ENCODE data around the gene PGAM5.
A peak's percentile ranks its signal among the peaks of the same experiment; 100 is the strongest.

The PGAM5 gene

DNA sequence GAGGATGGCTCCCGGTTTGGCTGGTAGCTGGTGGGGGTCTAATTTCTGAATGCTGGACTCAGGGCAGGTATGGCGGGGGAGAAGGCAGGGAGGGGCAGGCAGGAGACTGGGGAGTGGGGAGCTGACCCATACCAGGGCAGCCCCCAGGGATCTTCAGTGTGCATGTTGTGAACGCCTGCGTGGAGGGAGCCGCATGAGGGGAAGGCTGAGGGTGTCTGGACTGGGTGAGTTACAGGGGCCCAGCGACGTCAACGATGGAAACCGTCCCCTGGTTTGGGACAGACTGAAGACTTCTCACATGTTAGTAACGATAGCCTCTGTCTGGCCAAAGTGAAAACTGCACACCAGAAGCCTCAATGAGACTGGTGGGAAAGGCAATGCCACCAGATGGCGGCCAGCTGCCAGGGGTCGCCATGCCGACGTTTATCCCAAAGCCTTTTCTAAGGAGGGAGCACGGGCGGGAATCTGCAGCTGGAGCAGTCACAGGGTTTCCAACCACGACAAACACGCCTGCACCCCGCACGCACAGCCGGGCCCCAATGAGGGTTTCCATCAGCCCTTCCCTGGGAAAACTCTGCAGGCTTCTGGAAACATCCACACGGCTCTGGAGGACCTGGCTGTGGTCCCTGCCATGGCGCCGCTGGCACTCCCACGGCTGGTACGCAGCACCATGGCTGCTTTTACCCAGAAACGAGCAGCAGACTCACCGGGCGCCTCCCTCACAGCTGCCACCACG is 14.0 kb downstream of the PGAM5 start:
- H3K36me3 Mint-ChIP-seq (ENCODE audit: low read depth), result peaks cover 77% of the 10 kb centered on the region
- no peak overlapping the region for H3K4me3 Mint-ChIP-seq
- no peak overlapping the region for H3K27ac Mint-ChIP-seq
- peaks cover 7% of the 10 kb centered on the region for H3K4me1 Mint-ChIP-seq (ENCODE audit: low read depth)
- no peaks in the 10 kb centered on the region for H3K27me3 Mint-ChIP-seq
- no peaks in the 10 kb centered on the region for H3K9me3 Mint-ChIP-seq

DNA sequence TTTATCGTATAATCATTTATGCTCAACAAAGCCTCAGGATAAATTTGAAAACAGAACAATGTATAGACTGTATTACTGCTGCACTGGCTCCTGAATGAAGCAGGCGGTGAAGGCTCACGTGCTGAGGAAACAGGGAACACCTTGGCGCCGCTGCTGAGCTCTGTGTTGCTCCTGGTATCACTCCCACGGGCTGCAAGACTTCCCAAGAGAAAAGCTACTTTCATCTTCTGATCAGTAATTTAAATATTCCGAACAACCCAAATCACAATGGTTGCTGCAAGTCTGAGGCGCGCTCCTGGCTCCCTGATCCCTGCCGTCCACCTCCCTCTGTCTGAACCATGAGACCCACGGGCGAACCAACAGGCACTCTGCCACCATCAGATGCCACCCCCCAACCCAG is 15.7 kb downstream of the PGAM5 start:
- Mint-ChIP-seq H3K9me3 (no peaks in the 10 kb centered on the region), H3K27me3 (no peaks in the 10 kb centered on the region), H3K27ac (peak overlapping the region; percentile 16), H3K4me1 (ENCODE audit: low read depth) (peaks cover 9% of the 10 kb centered on the region), H3K36me3 (ENCODE audit: low read depth) (peaks cover 82% of the 10 kb centered on the region), H3K4me3 (no peak overlapping the region)

DNA sequence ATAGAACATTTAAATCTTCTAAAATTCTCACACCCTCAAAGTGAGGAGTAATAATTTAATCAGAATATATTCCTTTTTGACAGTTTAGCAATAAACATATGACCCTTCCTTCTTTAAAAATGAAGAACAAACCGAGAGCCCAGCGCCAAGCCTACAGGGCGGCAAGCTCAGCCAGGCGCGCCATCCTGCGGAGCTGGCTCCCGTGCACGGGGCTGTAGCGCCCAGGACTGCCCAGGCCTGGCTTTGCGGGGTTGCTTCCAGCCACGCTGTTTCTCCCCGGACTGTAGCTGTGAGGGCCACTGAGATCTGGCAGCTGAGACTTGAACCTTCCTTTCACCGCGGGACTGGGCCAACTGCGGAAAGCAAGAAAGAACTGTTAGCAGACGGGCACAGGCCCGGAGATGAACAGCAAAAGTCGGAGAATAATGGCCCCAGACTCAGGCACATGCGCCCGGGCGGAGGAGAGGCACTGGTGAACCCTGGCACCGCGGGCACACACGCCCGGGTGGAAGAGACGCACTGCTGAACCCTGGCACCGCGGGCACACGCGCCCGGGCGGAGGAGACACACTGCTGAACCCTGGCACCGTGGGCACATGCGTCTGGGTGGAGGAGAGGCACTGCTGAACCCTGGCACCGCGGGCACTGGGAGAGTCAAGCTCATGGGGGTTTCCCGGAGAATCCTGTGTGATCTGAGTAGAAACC is 16.6 kb downstream of the PGAM5 start:
- no peaks in the 10 kb centered on the region for H3K9me3 Mint-ChIP-seq
- no peak overlapping the region for H3K4me3 Mint-ChIP-seq
- peaks cover 9% of the 10 kb centered on the region for H3K4me1 Mint-ChIP-seq (ENCODE audit: low read depth)
- no peaks in the 10 kb centered on the region for H3K27me3 Mint-ChIP-seq
- H3K36me3 Mint-ChIP-seq (ENCODE audit: low read depth), result peaks cover 86% of the 10 kb centered on the region
- H3K27ac Mint-ChIP-seq, result no peak overlapping the region

DNA sequence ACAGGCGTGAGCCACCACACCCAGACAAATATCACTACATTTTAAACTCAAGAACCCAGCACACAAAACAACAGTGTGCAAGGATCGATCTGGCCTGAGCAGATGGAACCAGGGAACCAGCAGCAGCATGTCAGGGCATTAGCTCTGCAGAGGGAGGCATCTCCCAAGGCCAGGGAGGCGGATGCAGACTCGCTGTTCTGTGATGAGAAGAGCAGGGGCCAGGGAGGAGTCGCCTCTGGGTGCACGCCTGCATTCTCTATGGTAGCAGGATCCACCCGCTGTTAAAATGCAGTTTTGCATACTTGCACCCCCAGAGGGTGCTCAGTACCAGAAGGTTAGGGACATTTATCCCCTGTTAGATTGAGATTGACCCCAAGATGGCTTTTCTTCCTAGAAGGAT is 17.9 kb downstream of the PGAM5 start:
- H3K36me3 Mint-ChIP-seq (ENCODE audit: low read depth), result peaks cover 92% of the 10 kb centered on the region
- no peaks in the 10 kb centered on the region for H3K27me3 Mint-ChIP-seq
- H3K27ac Mint-ChIP-seq, result no peak overlapping the region

DNA sequence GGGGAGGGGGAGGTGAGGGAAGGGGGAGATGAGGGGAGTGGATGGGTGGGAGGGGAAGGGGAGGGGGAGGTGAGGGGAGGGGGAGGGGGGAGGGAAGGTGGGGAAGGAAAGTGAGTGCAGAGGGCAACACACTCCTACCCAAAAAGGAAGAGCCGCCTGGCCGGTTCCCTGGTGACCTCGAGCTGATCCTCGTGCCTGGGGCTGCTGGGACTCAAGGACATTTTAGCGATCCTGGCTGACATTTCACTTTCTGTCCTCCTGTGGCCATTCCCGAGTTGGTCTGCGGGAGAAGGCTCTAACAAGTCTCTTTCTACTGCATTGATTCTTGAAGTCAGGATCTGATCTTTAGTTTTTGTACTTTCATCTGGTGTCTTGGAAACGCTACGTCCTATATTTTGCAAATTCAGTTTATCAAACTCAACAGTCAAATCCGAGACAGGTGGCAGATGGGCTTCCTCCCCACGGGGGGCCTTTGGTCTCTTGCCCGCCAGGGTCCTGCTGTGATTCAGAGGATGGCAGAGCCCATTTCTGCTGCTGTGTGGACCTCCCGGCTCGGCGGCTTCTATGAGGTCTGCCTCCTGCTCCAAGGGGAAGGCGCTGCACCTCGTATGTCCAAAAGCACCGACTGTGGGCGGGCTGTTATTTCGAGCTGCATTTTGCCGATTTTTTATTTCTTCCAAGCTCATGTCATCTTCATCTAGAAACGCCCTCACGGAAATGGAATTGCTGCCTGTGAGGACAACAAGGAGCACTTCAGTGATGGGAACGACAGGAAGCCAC is 19.1 kb downstream of the PGAM5 start:
- H3K27ac Mint-ChIP-seq, result peak overlapping the region; percentile 54
- peak overlapping the region; percentile 19 for H3K4me3 Mint-ChIP-seq
- H3K9me3 Mint-ChIP-seq, result no peaks in the 10 kb centered on the region
- no peaks in the 10 kb centered on the region for H3K27me3 Mint-ChIP-seq
- H3K4me1 Mint-ChIP-seq (ENCODE audit: low read depth), result peaks cover 9% of the 10 kb centered on the region
- peaks cover 94% of the 10 kb centered on the region for H3K36me3 Mint-ChIP-seq (ENCODE audit: low read depth)

More for the DNA sequence above, 17.9 kb downstream of the PGAM5 start:
- Mint-ChIP-seq H3K9me3 (no peaks in the 10 kb centered on the region), H3K4me3 (no peak overlapping the region), H3K4me1 (ENCODE audit: low read depth) (peaks cover 9% of the 10 kb centered on the region)

DNA sequence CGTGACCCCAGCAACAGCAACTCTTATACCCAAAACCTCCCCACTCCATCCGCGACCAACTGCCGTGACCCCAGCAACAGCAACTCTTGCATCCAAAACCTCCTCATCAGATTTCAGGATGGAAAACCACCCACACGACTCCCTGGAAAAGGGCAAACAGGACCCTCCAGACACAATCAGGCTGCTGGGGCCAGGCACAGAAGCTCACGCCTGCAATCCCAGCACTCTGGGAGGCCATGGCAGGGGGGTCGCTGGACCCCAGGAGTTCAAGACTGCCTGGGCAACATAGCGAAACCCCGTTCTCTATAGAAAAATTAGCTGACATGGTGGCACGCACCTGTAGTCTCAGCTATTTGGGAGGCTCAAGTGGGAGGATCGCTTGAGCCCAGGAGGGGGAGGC is 19.7 kb downstream of the PGAM5 start:
- Mint-ChIP-seq H3K36me3 (ENCODE audit: low read depth) (peaks cover 92% of the 10 kb centered on the region), H3K4me1 (ENCODE audit: low read depth) (peaks cover 9% of the 10 kb centered on the region), H3K4me3 (peak overlapping the region; percentile 19), H3K27ac (peak overlapping the region; percentile 54), H3K9me3 (no peaks in the 10 kb centered on the region), H3K27me3 (no peaks in the 10 kb centered on the region)

DNA sequence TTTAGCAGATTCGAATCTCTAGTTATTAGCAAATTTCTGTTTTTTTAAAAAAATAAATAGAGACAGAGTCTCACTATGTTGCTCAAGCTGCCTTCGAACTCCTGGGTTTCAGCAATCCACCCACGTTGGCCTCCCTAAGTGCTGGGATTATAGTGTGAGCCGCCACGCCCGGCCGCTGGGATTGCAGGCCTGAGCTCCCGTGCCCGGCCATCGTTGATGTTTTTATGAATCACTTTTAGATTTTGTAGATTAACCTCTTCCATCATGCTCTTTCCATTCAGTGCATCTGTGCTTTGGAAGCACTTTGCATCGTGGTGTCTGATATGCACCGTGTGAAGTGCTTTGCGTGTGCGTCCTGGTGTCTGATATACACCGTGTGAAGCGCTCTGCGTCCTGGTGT is 20.9 kb downstream of the PGAM5 start:
- Mint-ChIP-seq H3K4me3 (no peak overlapping the region), H3K9me3 (no peaks in the 10 kb centered on the region), H3K36me3 (ENCODE audit: low read depth) (peaks cover 92% of the 10 kb centered on the region), H3K27me3 (no peaks in the 10 kb centered on the region), H3K27ac (no peak overlapping the region), H3K4me1 (ENCODE audit: low read depth) (peaks cover 4% of the 10 kb centered on the region)

DNA sequence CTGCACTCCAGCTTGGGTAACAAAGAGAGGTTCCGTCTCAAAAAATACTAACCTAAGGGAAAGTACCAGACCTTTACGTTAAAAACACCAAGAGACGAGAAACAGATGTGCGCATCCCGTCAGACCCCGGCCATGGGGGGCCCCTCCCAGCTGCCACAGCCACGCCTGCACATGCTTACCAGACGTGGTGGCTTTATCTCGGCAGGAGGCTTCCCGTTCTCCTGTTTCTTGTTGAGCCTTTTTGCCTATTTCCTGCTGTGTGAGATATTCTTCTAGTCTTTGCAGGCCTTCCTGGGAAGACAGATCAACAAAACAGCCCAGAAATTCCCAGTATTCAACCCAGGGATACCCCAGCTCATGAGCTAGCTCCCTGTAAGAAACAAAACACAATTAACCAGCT is 23.6 kb downstream of the PGAM5 start:
- Mint-ChIP-seq H3K4me3 (no peak overlapping the region), H3K36me3 (ENCODE audit: low read depth) (peaks cover 86% of the 10 kb centered on the region), H3K27me3 (no peaks in the 10 kb centered on the region), H3K27ac (no peak overlapping the region), H3K9me3 (no peaks in the 10 kb centered on the region), H3K4me1 (ENCODE audit: low read depth) (peaks cover 4% of the 10 kb centered on the region)

DNA sequence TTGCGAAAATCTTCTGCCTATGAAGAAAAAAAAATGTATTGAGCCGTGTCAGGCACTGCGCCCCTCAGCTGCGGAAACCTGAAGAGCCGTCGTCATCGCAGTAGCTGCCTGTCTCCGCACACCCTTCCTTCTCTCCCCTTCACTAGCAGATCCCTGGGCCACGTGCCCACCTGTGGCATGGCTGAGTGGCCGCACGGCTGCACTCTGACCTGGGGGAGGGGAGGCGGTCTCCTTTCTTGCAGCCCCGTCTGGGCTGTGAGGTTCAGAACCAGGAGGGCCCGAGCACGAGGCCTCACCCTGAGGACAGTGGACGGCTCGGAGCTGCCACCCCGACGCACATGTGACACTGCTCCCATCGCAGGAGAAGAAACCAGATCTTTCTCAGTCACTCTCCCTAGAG is 24.9 kb downstream of the PGAM5 start:
- no peaks in the 10 kb centered on the region for H3K27me3 Mint-ChIP-seq
- H3K36me3 Mint-ChIP-seq (ENCODE audit: low read depth), result peaks cover 88% of the 10 kb centered on the region
- H3K4me1 Mint-ChIP-seq (ENCODE audit: low read depth), result no peaks in the 10 kb centered on the region
- H3K4me3 Mint-ChIP-seq, result no peak overlapping the region
- H3K27ac Mint-ChIP-seq, result peak overlapping the region; percentile 23
- no peaks in the 10 kb centered on the region for H3K9me3 Mint-ChIP-seq

DNA sequence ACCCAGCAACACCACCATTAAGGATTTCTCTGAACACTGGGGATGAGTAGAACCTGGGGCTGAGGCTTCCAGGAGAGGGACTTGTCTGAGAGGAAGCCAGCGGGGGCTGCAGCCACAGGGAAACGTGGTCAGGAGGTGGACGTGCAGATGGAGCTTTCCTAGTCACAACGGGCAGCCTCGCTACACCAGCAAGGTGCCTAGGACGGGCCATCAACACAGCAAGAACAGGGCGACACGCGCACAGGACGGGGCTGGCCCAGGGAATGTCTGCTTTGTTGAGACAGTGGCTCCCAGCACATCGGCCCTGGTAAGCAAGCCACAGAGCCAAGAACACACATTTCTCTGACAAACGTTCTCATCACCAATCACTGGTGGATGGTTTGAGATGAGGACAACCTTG is 25.7 kb downstream of the PGAM5 start:
- no peak overlapping the region for H3K27ac Mint-ChIP-seq
- H3K36me3 Mint-ChIP-seq (ENCODE audit: low read depth), result peaks cover 88% of the 10 kb centered on the region
- no peaks in the 10 kb centered on the region for H3K27me3 Mint-ChIP-seq
- H3K4me3 Mint-ChIP-seq, result no peak overlapping the region
- H3K9me3 Mint-ChIP-seq, result no peaks in the 10 kb centered on the region
- no peaks in the 10 kb centered on the region for H3K4me1 Mint-ChIP-seq (ENCODE audit: low read depth)

DNA sequence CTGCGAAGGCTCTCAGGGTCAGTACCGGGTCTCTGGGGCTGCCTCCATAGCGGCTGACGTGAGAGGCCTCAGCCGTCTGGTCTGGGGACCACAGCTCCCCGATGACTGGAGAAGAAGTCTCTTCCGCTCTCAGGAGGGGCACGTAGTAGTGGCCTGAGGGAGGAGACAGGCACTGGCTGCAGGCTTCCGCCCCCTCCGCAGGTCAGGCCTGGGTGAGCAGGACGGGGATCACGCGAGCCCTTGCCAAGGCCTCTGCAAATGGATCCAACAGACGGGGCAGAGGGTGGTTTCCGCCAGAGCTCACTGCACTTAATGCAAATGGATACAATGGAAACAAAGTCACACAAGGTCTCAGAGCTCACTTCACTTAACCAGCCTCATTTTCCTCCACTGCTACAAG is 26.3 kb downstream of the PGAM5 start:
- Mint-ChIP-seq H3K9me3 (no peaks in the 10 kb centered on the region), H3K4me3 (no peak overlapping the region), H3K27me3 (no peaks in the 10 kb centered on the region), H3K27ac (no peak overlapping the region), H3K4me1 (ENCODE audit: low read depth) (no peaks in the 10 kb centered on the region), H3K36me3 (ENCODE audit: low read depth) (peaks cover 88% of the 10 kb centered on the region)

DNA sequence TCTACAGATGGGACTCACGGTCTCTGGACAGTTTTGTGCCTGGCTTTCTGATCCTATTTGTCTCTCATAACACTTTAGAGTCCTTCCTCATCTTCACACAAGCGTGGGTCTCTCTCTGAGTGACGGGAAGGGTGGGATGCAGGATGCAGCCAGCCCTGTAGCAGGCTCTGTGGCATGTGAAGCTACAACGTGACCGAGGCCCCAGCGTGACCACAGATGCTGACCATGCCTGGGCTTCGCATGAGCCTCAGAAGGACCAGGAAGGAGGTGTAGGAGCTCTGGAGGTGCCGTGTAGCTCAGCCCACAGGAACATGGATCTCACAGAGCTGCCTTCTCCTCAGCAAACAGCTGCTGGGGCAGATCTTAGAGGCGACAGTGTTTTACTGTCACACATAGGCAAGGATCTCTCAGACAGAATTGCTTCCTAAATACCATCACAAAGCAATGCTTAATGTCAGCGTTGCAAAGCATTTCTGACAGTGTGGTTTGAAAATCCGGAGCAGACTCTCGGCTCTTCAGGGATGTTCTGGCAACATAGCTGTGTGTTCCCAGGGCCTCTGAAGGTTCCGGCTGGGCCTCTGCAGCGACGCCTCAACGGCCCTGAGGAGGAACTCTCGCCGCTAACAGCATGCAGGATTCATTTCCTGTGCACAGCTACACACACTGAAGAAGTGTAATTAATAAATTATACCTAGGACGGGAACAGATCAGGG is 29.1 kb downstream of the PGAM5 start:
- Mint-ChIP-seq H3K4me1 (ENCODE audit: low read depth) (peaks cover 14% of the 10 kb centered on the region), H3K9me3 (no peaks in the 10 kb centered on the region), H3K27ac (no peak overlapping the region), H3K4me3 (no peak overlapping the region), H3K36me3 (ENCODE audit: low read depth) (peaks cover 85% of the 10 kb centered on the region), H3K27me3 (no peaks in the 10 kb centered on the region)

DNA sequence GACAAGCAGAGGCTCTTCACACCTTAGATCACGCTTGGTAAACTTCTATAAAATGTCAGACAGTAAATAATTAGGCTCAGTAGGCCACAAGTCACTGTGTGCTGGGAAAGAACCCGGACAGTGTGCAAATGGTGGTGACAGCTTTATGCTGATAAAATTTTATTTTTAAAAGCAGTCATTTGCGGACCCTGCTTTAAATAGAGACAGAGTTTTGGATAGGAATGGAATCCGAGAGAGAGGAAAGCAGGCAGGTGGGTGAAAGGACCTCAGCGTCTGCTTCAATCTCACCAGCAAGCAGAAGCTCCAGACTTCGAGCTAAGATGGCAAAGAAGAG is 29.6 kb downstream of the PGAM5 start:
- Mint-ChIP-seq H3K27ac (no peak overlapping the region), H3K9me3 (no peaks in the 10 kb centered on the region), H3K4me1 (ENCODE audit: low read depth) (peaks cover 14% of the 10 kb centered on the region)

DNA sequence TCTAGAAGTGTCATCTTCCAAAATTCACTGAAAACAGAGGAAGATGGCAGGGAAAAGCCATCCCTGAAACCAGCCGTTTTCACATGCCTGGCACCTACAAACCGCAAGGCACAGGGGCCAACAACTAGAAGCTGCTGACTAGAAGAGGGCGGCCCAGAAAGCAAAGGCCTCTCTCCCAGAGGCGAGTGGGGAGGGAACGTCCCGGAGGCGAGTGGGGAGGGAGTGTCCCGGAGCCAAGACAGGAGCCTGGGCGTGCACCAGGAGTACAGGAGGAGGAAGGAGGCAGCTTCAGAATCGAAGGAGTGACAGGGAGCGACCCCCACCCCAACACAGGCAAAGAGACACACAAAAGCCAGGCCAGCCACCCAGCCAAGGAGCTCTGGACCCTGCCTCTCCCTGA is 30.0 kb downstream of the PGAM5 start:
- no peaks in the 10 kb centered on the region for H3K27me3 Mint-ChIP-seq
- H3K36me3 Mint-ChIP-seq (ENCODE audit: low read depth), result peaks cover 88% of the 10 kb centered on the region
- peaks cover 14% of the 10 kb centered on the region for H3K4me1 Mint-ChIP-seq (ENCODE audit: low read depth)
- H3K4me3 Mint-ChIP-seq, result no peak overlapping the region
- H3K9me3 Mint-ChIP-seq, result no peaks in the 10 kb centered on the region
- H3K27ac Mint-ChIP-seq, result no peak overlapping the region

More for the DNA sequence above, 29.6 kb downstream of the PGAM5 start:
- Mint-ChIP-seq H3K36me3 (ENCODE audit: low read depth) (peaks cover 88% of the 10 kb centered on the region), H3K27me3 (no peaks in the 10 kb centered on the region), H3K4me3 (no peak overlapping the region)

DNA sequence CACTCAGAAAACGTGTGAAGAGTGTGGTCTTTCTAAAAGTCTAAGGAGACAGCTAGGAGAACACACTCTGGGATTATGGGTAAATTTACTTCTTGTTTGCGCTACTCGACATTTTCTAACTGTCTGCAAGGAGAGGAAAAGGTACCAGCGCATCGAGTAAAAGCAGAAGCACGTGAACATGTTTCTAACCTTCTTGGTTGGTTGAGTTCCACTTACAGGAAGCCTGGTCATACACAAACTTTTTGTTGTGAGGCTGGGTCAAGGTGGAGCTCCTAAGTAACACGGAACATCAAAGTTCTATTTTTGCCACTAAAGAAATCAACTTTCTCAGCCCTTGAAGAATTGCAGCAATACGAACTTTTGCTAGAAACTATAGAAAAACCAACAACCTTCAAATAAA is 31.0 kb downstream of the PGAM5 start:
- H3K36me3 Mint-ChIP-seq (ENCODE audit: low read depth), result peaks cover 87% of the 10 kb centered on the region
- no peak overlapping the region for H3K27ac Mint-ChIP-seq
- peaks cover 14% of the 10 kb centered on the region for H3K4me1 Mint-ChIP-seq (ENCODE audit: low read depth)
- H3K4me3 Mint-ChIP-seq, result no peak overlapping the region
- no peaks in the 10 kb centered on the region for H3K9me3 Mint-ChIP-seq
- no peaks in the 10 kb centered on the region for H3K27me3 Mint-ChIP-seq

All from stimulated activated naive CD8-positive, alpha-beta T cell treated with anti-CD3 and anti-CD28 coated beads, Interleukin-15, Interleukin-2, amounts not matched to agents 100 ng/mL and 50 ng/mL, for 24 hours (primary cell).